ENCODE results near the gene RMP24. TPM values are rescaled to one million over a fixed set of nuclear protein-coding genes. Genes with fewer than 3 reads are reported as not detected.

The RMP24 gene

Small RNA genes within 50 kb of the gene (microRNA-seq; reads per million reads assigned to microRNA genes)
- gene MIR3929 (ENCODE audit: borderline replicate concordance): not detected

Other genes with a start within 250 kb of the RMP24 start
- gene RPRD1A, start 94.9 kb downstream of the RMP24 start, total RNA-seq: 10 to 100 TPM; 27.9 to 32.1 TPM
- gene SLC39A6, start 156.7 kb downstream of the RMP24 start, total RNA-seq: 10 to 100 TPM; 23.9 to 28.6 TPM
- gene ELP2, start 157.2 kb downstream of the RMP24 start, total RNA-seq: 100 to 1,000 TPM in 1 of 2 experiments, 10 to 100 TPM in 1; 76.5 to 114 TPM
- under 1 TPM; 0.07 to 0.11 TPM for gene MOCOS, start 214.8 kb downstream of the RMP24 start, total RNA-seq

Measured in activated CD4-positive, alpha-beta T cell treated with anti-CD3 and anti-CD28 coated beads for 36 hours (primary cell).